Dermis microvascular lymphatic vessel endothelial cell (primary cell): ENCODE data around the gene ERC1. TPM values are rescaled to one million over a fixed set of nuclear protein-coding genes. Genes with fewer than 3 reads are reported as not detected.
A peak's percentile ranks its signal among the peaks of the same experiment; 100 is the strongest.
"Not testable (repeated sequence)": the region's sequence is repeated elsewhere in the genome, so short reads cannot be mapped to it uniquely, and the experiment has no call there.

Experiments
- DNase-seq, 2 donors: peaks; one replicate each; pipeline versions ENCODE4 v3.0.0 to v3.0.0-alpha.2; 2010; ENCODE audit warnings: low read depth in 2 of 2
- total RNA-seq: library from RNA; depleted of rRNA; stranded (reverse); fragments of >200 nt; gene quantifications from 2 replicates; pipeline ENCODE4 v1.2.1, GENCODE V29; 2014

ERC1 gene
- total RNA-seq, 1 donor from 2014 or later, result 18.4 TPM

DNA sequence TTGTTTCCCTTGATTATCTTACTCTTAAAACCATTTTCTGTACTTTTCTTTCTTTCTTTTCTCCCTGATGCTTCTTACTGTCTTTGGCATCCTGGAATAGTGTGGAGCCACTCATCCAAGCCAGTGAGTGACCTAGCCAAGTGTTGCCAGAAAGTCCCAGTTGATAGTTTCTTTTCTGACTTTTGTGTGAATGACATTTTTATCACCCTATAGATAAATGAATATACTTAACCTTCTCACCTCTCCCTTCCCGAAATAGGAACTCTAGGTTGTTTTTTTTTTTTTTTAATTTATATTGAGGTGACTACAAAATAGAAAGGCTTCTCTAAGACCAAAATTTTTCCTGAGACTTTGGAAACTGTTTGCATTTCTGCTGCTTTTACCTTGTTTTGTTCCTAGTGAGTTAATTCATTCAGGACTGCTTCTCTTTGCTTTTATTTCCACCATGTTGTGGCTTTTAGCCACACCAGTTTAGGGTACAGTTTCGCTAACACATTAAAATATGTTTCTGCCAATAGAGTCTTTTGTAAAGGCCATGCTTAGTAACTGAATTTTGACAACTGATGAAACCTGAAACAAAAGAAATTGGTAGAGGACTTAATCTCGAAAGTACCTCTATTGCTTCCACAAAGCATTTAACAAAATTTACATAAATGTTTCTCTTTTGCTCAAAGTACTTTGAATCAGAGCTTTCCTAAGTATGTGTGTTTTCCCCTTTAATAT lies 194.6 kb downstream of the ERC1 start:
- no peak for DNase-seq

DNA sequence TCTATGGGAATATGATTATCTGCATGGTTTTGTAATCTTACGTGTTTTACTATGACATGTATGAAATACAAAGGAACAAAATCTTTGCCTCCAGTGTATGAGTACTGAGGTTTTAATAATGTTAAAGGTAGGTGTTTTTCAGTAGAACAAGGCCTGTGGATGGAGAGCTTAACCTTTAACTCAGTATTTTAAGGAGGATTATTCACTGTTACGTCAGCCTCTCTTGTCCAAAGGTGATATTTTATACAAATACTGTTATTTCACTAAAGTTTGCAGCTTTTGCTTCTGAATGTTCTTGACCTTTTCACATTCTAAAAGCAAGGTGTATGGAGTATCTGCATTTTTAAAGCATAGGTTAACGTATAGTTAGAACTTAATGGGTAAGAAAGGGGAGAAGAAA lies 195.3 kb downstream of the ERC1 start:
- DNase-seq, result no peak

DNA sequence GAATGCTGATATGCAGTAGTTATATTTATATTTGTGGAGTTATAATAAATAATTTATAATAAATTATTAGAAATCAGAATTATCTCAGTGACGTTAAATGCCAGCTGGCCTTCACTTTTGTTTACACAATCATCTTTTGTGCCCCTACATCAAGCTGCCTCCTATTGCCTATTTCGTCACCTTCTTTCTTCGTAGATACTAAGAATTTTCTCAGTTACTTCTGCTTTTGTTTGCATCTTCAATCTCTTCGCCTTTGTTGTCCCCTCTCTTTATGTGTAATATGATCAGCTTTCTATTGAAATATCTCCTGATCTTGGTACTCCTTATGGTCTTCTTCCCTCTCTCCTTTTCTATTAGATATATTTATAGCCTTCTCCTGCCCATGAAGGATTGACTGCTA lies 197.0 kb downstream of the ERC1 start:
- DNase-seq, result no peak

DNA sequence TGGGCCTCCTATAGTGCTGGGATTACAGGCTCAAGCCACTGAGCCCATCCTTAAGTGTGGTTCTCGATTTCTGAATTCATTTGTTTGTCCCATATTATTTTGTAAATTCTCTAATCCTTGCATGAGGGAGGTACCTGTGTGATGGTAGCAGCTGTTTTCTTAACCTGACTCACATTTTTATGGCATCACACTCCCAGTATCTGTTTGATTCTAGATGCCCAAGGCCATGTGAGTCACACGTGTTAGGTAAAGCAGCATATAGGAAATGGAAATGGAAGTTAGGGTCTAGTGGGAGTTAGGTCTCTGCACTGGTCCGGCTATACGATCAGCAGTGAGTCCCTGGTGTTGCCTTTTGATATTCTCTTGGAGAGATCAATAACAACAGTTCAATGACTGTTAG lies 198.1 kb downstream of the ERC1 start:
- DNase-seq, result no peak

DNA sequence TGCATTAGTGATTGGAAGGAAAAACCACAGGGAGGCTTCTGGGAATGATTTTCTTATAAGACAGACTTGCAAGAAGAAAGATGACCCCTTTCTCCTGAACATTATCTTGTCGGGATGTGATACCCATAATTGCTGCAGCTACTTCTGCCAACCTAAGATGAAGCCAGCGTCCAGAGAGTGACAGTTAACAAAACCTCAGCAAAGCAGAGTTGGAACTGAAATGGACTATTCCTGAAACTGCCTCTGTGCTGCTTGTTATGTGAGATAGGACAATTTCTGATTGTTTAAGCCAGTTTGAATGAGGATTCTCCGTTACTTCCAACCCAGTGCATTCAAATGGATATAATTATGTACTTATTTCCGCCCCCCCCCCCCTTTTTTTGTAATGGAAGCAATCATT lies 204.5 kb downstream of the ERC1 start:
- no peak for DNase-seq

DNA sequence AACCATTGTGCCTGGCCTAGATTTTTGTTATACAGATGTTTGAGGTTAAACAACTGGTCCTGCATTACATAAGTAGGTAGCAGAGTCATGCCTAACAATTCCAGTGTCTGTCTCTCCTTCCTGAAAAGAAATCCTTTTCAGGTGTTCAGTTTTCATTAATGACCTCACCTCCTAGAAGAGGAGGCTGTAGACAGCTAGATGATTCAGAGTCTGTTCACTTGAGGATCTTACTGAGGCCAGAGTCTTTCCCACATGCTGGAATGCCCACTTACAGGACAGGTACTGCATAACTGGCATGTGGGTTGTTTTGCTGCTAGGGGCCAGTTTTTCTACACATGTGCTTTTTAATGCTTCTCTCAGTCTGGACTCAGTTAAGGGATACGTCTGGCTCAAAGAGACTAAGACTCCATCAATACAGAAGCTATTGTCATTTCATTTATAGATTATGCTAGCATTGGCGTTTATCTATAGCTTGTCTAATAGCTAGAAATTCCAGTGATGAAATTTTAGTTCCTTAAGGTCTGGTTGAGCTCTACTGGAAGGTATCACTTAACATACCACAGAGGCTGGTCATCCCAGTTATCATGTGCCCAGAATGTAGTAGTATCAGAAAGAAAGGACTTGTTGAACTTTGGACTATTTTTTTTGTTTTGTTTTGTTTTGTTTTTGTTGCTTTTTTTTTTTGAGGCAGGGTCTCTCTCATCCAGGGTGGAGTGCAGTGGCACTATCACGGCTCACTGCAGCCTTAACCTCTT lies 206.4 kb downstream of the ERC1 start:
- DNase-seq, result no peak

DNA sequence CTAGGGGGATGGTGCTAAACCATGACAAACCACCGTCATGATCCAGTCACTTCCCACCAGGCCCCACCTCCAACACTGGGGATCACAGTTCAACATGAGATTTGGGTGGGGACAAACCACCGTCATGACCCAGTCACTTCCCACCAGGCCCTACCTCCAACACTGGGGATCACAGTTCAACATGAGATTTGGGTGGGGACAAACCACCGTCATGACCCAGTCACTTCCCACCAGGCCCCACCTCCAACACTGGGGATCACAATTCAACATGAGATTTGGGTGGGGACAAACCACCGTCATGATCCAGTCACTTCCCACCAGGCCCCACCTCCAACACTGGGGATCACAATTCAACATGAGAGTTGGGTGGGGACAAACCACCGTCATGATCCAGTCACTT lies 207.8 kb downstream of the ERC1 start:
- DNase-seq, result not testable (repeated sequence)

DNA sequence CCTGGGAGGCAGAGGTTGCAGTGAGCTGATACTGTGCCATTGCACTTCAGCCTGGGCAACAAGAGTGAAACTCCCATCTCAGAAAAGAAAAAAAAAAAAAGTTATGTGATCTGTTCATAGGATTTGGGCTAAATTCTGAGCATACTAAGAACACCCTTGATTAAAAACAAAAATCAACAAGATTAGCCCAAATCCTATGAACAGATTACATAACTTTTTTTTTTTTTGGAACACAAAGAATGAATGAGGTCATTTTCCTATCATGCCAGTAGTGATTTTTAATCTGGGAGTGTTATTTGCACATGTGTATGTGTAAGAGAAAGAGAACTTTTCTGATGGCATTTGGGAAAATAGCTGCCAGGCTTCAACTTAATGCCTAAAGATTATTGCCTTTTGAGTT lies 208.7 kb downstream of the ERC1 start:
- no peak for DNase-seq

DNA sequence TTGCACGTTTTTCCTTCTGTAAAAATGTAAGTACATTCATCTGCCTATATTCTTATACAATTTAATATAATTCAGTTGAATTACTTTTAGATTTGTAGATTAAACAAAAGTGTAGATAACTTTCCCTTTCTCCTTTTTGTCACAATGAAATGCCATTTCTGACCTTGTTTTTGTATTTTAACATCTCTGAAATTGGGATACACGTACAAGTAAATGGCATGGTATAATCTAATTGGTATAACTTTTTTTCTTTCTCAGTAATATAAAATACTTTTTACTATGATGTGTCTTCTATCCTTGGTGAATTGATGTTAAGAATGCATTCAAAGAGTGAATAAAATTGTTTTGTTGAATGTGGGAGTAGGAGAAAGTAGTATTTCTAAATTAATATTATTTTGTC lies 210.0 kb downstream of the ERC1 start:
- no peak for DNase-seq

DNA sequence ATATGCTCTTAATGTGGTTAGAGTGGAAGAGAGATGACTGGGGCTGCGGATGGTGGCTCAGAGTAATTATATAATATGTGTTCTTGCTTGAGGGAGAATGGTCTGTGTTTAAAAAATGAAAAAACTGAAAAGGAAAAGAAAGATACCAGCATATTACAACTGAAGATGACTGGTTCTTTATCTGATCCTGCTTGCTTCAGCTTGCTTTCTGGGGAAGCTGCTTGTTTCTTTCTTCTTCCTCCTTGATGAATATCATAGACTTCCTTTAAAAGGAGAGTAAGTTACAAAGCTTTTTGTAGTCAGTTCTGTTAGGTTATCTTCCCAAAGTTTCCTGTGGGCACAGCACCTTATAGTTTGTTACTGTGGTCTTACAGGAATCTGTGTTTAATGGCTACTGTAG lies 210.9 kb downstream of the ERC1 start:
- no peak for DNase-seq

DNA sequence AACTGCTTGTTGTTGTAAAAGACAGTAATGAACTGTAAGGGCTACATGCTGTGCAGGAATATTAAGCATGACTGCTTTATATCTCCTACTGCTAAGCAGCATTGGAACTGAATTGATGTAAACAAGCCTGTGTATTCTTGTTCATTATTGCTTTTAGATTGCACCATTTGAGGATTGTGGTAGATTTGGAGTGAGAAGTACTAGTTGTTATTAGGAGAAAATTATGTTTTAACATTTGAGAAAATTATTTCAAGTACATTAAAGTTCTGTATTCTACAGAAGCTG lies 212.7 kb downstream of the ERC1 start:
- DNase-seq, result no peak

DNA sequence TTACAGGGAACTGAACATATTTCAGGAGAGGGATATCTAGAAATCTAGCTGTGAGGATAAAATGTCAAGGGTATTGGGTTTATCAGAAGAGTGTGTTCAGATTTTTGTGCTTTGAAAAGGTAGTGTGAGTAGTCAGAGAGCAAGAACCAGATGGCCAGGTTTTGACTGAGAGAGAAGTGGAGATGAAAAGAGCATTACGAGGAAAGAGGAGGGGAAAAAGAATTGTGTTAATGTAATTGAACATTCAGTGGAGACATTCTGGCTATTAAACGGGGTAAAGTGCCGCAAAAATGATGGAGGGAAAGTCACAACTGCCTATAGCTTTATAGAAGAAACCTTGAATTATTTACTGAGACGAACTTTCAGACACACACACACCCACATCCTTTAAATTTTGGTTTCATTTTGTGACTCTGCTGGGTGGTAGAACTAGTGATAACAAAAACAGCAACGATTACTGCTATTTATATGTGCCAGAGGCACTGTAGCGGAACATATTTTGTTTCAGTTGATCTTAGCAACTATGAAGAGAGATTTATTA lies 213.6 kb downstream of the ERC1 start:
- peak; percentile 19 to 26 for DNase-seq

DNA sequence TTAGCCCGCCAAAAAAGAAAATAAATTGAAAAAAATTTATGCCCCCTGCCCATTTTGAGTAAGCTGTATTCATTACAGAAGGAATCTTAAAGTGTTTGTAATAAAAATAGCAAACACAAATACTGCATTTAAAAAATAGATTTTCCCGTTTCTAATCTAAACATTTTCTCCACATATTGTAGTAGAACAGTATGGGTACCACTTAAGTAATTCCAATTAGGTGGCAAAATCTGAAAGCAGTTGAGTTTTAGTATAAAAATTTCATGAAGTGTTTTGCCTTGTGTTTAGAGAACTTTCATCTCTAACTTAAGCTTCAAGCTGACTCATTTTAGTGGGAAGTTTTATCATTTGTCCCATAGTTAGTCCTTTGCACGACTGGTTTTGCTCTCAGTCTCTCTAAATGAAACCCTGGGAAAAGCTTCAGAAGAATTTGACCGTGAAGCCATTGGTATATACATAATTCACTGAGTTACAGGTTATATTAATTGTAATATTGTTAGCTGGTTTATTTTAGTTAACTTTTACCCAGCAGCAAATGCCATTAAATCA lies 214.6 kb downstream of the ERC1 start:
- peak in 1 of 2 donors; percentile 16 for DNase-seq

DNA sequence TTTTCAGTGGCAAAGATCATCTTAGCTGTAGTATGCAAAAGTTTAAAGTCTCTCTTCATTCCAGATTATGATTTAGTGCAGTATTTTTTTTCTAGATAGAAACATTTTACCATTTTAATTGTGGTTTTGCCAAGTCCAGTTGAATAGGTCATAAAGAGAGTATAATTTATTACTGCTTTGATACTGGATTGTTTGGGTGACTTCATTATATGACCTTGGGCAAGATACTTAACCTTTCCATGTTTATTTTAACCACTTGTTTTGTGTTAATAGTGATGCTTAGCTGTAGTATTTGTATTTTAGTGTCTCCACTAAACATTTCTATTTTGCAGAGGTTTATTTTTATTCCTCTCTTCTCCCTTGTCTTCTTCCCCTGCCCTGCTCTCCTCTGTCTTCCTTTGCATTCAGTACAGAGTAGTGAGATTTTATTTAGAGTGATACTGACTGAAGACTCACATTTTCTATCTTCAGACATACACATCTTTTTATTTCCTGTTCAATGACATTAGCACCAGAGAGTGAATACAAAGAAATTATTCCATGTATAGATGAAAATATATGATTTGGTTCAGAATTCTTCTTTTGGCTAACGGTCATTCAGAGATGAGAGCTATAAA lies 215.2 kb downstream of the ERC1 start:
- DNase-seq, result peak in 1 of 2 donors; percentile 5

DNA sequence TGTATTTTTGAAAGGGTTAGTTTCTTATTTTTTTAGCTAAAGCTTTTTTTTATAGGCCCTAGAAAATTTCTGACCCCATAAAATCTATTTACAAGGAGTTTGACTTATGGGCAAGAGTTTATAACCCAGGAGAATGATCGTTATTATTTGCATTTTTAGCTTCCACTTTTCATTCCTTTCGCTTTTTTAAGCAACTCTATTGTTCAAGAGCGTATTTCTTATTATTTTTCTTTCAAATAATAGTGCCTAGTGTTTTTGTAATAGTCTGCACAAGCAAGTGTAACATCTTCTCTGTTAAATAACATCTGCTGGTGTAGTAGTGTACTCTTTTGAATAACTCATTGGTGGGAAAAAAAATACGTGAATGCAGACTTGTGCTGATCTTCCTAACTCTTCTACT lies 216.3 kb downstream of the ERC1 start:
- DNase-seq, result no peak

DNA sequence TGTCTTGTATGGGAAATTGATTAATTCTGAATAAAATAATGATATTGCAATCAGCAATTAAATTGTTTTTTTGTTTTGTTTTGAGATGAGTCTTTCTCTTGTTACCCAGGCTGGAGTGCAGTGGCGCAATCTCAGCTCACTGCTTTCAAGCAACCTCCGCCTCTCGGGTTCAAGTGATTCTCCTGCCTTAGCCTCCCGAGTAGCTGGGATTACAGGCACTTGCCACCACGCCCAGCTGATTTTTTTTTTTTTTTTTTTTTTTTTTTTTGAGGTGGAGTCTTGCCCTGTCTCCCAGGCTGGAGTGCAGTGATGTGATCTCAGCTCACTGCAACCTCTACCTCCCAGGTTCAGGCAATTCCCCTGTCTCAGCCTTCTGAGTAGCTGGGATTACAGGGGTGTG lies 217.7 kb downstream of the ERC1 start:
- DNase-seq, result not testable (repeated sequence)

DNA sequence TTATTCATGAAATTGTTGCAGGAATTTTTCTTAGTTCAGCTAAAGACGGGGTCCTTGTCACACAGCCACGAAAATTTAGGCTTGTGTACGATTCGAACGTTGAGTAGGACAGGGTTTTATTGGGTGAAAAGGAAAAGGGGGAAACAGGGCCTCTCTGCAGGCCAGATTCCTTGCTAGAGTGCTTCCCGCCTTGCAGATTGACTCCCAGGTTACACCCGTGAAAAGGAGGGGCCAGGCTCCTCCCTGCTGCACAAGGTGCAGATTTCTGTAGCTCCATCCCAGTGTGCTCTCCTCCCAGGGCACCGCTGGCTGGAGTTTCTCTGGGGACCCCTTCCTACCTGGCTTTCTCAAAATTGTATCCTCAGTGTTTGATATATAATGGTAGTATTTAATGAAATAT lies 221.5 kb downstream of the ERC1 start:
- DNase-seq, result no peak

DNA sequence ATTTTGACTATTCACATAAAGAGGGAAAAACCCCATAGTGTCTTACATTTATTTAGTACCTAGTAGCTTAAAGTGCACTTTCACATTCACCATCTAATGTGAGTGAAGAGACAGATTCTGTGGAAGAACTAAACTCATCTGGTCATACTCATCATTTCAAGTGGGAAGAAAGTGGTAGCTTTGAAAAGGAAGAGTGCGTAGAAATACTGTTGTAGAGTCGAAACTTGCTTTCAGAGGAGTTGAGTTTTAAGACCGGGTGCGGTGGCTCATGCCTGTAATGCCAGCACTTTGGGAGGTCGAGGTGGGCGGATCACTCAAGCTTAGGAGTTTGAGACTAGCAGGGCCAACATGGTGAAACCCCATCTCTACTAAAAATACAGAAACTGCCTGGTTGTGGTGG lies 222.2 kb downstream of the ERC1 start:
- DNase-seq, result no peak

DNA sequence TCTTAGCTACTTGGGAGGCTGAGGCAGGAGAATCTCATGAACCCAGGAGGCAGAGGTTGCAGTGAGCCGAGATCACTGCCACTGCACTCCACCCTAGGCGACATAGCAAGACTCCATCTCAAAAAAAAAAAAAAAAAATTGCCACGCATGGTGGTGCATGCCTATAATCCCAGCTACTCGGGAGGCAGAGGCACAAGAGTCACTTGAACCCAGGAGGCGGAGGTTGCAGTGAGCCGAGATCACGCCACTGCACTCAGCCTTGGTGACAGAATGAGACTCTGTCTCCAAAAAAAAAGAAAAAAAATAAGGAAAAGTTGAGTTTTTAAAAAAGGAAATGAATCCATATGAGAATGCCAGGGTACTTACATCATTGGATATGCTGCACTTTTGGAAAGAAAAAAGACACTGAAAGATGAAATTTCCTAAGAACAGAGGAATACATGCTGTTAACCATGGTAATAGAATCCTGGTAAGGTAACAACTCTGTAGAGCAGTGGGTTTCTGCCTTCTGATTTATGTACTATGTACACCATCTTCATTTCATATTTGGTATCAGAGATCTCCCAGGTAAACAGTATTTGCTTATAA lies 222.7 kb downstream of the ERC1 start:
- DNase-seq, result no peak

DNA sequence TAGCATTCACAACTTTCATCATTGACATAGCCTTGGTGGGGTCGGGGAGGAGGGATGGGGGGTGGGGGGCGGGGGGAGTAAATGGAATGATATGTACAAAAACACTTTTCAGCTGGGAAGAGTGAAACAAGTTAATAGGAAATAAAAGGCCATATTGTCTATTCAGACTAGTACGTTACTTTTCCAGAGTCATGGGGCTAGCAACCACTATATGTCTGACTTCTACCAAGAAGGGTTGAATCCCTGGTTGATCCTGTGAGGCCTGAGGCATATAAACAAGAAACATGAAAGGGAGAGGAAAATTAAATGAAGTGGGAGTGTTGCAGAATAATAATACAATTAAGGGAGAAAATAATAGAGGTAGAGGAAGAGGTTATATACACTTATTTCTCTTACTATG lies 225.5 kb downstream of the ERC1 start:
- DNase-seq, result peak in 1 of 2 donors; percentile 19

DNA sequence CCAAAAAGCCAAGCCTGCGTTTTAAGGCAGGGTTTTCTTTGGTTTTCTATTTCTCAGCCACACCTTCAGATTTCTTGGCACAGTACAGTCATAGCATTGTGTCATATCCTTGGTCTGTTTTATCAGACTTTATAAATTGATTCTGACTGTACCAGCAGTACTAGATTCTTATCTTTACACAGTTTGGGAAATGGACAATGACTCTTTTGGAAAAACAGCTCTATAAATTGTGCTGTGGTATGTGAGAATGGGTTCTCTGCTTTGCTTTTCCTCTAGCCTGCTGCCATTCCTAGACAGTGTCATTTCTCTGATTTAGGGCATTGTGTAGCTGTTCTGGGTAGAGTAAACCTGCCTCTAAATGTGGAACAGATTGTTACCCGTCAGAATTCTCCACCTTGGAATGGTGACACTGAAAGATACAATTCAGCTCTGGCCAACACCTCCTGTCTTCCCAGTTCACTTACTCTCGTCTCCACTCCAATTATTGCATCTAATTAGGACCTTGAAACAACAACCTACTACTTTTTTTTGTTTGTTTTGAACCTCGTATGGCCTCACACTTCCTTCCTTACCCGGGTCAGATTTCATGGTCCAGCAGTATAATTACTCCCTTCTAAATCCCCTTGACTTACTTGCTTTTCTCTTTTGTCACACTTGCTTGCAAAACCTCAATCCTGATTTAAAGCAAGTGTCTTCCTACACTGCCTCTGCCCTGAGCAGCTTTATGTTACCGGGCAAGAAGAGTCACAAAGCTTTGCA lies 226.3 kb downstream of the ERC1 start:
- peak; percentile 41 to 92 for DNase-seq
